AG08395 (cell line): ENCODE measurements around the gene ZNF697.

Experiments
- DNase-seq: peaks from one replicate; pipeline ENCODE4 v3.0.0; 2012; ENCODE audit warnings: mixed read lengths, low spot score

The ZNF697 gene

DNA sequence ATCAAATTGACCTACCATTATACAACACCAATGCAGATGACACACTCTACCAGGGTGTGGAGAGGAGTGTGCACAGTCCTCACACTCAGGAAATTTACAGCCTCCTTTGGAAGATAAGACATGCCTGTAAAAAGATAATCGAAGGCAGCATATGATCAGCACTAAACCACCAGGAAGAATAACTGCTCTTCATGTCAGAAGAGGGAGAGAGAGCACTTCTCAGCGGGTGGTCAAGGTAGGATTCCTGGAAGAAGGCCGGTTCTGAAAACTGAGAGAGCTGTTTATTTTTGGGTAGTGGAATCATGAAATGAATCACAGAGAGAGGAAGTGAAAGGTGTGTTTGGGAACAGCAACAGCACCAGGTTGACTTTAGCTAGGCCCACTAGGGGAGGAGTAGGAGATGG, 14.0 kb upstream of the ZNF697 start:
- DNase-seq: no peak

DNA sequence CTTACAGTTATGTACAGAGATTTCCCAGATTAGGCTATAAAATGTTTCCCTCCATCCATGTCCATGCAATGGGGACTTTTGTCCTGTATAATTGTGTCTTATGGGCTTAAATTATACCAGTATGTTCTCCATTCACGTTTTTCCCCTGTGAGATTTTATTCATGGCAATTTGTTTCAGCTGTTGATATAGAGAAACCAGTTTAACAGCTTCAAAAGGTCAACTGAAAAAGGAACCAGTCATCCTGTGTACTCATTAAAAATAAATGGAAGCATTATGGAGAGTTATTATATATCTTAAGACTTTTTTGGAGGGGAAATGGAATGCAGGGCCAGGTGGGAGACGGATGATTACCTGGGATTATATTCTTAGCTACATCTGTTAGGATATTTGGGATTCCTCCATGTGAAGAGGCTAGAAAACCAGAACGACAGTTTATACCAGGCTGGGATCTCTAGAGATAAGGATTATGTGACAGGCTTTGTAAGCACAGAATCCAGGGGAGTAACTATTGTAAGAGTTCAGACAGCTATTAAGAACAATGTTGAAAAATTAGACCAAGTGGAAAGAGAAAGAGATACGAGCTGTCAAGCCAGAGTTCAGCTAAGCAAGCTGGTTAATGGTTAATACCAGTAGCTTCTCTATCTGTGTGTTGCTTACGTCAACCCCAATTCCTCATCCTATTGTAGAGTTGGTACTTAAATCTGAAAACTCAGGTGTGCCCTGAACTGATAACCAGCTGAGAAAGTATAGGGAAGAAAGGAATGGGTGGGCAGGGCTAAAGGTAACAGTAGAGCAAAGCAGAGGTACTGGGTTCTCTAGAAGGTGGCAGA, 12.4 kb upstream of the ZNF697 start:
- DNase-seq: no peak

DNA sequence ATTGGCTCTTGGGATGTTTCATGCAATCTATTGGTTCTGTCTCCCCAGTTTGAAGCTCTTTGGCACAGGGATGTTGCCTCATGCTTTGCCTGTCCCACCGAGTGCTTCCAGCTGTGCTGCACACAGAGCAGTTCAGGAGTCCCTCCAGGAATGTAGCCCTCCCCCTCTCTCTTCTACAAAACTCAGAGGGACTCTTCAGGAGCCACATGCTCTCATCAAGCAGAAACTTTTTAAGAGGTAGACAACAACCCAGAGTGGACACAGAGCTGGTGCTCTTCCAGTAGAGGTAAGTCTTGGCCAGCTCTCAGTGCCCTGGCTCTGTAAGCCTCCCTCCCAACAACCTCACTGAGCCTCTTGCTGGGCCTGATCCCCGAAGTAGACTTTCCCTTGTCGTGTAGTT, 11.6 kb upstream of the ZNF697 start:
- peak; percentile 31 for DNase-seq

DNA sequence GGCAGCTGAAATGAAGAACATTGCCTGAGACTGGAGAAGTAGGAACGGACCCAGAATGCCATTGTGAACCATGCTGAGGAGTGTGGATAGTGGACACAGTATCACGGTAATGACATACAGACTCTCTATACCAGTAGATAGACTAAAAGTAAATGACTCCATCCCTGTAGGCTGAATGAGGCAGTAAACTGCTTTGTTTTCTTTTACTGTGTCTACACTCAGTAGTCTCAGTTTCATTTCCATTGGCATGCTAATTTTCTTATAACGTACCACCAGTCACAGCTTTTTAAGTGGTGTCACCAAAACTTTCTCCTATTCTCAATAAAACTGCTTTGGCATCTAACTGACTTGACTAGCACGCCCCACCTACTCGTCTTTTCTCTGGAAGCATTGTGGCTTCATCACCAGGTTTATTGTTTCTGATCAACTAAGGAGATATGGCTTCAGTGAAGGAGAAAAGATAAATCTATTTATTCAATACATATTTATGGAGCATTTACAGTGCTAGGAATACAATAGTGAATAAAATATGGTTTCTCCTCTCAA, 8.4 kb upstream of the ZNF697 start:
- DNase-seq: no peak

DNA sequence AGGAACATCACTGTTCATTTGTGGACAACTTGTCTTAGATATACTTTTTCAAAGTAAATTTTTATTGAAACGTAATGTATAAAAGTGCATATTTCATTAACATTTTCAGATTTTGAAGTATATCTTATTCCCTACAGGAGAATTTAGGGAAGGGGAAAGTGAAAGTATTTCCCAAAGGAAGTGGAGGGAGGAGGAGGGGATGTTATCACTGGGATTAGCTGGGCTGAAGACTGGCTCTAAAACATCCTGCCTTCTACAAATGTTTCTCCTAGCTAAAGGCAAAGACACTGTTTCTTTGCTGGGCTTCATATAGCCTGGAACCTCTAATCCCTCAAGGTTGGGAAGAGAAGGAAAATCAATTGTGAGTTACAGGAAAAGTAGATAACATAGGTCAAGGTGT, 7.1 kb upstream of the ZNF697 start:
- DNase-seq: no peak

DNA sequence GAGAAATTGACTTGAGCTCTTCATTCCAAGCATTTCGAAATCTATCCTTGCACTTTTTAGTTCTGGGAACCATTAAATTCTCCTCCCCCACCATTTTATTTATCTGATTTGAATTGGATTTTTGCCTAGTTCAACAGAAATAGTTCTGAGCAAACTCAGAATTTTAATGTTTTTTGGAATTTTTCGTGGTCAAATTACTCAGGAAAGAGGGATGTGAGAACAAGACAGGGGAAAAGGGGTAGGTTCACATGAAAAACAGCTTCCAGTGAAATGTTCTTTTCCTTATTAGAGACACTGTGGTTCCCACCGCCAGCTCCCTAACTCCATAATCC, 5.7 kb upstream of the ZNF697 start:
- DNase-seq: peak; percentile 67

DNA sequence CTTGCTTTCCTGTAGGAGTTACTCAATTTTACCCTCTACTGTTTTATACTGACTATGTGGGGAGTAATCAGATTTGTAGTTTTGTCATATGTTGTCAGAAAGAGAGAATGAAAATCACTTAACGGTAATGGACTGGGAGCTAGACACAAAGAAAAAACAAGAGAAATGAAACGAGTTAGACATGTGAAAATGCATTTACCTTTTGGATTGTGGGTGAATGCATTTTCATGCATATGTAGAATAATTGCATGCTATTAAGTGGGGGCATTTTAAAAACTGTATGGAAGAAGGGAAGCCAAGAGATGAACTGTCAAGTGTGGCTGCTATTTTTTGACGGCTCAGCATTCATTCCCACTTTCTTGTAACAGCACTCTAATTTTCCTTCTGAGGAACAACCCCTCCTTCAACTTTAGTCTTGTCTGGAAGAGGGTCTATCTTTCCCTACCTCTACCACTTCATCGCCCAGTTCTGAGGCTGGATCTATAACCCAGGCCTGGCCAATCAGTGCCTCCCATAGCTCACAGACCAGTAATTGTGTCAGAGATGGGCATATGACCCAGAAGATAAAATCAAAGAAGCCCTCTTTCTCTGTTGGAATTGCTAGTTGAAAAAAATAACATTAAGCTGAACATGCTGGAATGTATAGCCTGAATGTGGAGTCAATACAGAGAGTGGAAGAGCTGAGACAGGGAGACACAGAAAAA, 5.2 kb upstream of the ZNF697 start:
- DNase-seq: no peak

DNA sequence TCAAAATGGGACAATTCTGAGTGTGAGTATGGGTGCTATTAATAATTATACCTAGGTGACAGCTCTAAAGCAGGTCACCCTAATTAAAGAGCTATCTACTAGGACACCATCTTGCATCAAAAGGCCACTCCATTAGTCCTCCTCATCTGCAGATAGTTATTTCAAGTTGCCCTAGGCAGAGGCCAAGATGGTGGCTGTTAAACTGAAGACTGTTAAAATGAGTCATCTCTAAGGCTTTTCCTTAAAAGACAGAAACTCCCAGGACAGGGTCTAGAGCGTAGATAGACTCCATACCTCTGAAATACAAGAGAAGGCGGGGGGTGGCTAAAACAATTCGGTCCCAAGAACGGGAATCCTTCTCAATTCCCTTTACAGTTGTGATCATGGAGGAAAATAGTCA, 4.5 kb upstream of the ZNF697 start:
- no peak for DNase-seq

DNA sequence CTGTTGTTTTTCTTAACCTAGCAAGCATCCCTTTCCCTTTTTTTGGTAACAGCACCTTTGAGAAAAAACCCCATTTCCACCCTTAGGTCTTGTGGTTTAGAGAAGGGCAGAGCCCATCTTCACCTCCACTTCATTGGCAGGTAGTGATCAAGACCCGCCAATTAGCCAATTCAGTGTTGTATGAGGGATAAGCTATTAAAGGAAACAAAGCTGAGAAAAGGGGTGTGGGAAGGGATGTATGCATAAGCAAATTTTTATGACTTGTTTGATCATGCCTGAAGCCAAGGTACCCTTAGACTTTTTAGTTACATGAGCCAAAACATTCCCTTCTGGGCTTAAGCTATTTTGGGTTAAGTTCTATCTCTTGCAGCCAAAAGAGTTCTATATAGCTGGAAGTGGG, 3.6 kb upstream of the ZNF697 start:
- DNase-seq: no peak

DNA sequence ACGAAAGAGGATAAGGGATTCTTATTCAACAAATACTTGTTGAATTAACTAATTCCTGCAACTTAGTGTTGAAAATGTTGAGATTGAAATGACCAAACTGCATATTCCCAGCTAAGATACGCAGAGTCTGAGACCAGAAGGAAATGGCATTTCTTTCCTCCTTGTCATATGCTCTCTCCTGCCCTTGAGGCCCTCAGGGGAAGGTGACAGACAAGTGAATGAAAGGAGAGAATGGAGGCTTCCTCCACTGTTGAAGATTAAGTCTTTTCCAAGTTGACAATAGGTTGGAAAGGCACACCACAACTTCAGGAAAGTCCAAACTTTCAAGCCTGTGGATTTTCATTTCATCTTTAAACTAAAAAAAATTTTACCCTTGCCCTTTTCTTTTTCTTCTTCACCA, 3.1 kb upstream of the ZNF697 start:
- DNase-seq: no peak

DNA sequence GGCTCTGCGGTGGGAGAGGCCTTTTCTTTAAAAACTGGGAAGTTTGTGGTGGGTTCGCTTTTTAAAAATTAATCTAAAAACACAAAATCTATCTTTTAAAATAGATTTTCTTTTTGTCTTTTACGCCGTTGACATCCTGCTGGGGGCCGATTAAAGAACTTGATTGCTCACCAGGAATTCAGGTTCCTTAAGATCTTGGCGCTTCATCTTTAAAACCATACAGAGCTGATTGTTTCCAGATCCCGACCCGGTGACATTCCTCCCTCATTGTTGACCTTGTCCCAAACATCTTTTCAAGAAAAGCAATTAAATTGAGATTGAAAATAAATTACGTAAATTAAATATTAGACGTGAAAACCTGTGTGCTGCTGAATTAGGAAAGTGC, 546 bp upstream of the ZNF697 start:
- DNase-seq: no peak

DNA sequence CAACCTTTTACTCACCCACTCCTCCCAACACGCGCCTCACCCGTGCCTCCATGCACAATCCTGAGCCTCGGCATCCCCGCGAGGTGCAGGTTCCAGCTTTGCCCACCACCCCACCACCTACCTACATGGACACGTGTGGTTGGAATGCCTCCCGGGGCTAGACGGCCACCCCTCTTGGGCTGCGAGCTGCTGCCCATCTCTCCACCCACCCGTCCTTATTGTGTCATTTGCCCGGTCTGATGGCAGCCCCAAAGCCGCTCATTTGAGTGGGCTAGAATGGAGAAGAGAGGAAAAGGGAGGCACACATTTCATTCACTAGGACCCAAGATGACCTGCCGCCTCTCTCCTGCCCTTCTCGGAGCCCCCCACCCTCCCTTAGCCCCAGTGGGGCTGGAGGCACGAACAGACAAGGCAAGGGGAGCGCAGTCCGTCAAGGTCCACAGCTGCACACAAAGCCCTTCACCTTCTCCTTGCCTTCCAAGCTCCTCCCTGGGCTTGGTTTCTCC, 785 bp downstream of the ZNF697 start:
- DNase-seq: no peak

DNA sequence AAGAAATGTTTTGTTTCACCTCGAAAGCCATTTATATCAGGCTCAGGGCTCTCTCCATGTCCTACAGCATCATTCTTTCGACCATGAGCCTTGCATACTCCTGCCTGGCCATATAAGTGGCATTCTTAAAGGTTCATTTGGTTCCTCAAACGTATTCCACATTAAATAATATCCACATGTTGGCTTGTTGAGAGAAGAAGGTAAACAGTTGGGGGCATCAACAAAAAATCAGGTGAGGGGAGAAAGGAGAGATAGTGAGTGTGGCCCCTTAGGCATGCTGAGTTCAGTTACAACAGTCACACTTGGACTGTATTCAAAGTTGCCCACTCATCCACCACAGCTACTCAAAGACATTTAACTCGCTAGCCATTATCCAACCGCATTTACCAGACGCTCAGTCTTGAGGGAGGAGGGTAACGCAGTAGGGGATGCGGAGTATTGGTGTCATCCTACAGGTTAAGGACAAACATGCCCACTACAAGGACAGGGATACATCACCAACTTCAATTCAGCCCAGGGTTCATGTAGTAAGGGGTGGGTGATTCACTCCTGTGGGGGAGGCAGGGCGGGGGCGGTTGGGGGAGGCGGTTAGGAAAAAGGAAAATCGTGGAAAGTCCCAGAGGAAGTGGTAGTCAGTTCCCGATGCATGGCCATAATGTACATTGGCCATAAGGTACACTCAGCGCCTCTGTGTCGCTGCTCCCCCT, 1.4 kb downstream of the ZNF697 start:
- no peak for DNase-seq

DNA sequence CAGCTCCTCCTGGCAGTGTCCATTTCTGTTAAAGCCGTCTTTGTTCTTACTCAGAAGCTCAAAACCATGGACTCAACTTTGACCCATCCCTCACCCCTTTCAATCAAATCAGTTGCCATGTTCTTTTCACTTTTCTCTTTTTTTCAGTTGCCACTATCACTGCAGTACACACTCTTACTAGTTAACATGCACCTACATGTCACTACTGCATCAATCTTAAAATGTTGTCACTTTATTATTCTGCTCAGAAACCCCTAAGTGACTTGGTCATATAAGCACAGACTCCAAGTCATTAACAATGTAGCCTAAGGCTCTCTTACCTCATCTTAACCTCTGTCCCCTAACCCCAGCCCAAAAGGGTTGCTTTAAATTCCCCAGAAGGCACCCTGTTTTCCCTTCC, 9.0 kb downstream of the ZNF697 start:
- no peak for DNase-seq

DNA sequence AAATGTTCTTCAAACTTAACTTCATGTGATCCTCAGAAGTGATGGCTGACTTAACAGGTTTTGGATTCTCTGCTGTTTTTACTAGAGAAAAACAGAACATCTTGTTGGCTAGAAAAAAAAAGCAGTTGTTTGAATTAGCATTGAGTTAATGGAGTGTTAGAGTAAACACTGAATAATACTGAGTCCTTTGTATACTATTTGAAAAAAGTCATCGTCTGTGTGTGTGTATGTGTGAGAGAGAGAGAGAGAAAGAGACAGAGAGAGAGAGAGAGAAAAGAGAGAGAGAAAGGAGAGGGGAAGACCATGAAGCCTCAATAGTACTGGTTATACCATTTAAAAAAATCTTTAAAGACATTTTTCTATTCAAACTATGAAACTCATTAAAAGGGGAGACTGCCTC, 10.4 kb downstream of the ZNF697 start:
- DNase-seq: no peak

DNA sequence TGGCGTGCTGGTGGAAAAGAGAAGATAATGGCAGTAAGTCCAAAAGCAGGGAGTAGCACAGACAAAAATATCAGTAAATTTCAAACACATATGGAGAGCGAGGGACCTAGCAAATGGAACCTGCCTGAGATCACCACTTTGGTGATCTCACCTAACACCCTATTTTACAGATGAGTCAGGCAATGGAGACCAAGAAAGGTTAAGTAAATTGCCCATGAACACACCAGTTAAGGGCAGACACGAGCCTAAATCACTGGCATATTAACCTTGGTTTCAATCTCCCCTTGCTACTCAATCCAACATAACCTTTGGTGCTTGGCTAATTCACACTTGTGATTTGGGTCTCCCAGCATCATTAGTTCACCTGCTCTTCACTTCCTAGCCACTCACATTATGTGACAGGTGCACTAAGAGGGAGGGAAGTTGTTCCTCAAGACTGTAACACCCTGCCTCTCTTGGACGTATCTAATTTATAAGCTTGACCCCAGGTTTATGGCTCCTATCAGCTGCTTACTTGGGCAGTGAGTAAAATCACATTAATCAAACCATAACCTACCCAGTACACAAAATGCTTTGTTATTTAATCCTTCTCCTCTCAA, 11.5 kb downstream of the ZNF697 start:
- DNase-seq: no peak

DNA sequence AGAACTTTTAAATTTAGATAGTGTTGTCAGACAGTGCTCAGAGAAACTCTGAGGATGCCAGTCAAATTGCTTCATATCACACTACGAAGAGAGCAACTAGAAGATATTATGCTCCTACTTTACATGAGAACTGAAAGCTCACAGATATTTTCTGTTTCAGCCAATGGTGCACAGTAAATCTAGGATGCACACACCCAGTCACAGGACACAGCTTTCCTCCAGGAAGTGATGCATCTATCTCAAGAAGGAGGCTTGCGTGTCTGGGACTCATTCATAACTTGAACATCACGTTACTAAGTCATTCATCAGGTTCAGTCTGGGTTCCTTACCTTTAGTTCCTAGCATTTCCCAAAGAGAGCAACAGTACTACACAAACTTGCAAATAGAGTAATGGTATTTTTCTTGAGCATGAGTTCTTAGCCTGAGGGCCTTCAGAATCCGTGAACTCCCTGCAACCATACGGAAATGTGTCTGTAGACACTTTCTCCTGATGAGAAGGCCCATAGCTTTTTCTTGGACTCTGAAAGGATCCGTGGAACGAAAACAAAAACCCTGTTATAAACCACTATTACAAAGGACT, 12.2 kb downstream of the ZNF697 start:
- DNase-seq: no peak

DNA sequence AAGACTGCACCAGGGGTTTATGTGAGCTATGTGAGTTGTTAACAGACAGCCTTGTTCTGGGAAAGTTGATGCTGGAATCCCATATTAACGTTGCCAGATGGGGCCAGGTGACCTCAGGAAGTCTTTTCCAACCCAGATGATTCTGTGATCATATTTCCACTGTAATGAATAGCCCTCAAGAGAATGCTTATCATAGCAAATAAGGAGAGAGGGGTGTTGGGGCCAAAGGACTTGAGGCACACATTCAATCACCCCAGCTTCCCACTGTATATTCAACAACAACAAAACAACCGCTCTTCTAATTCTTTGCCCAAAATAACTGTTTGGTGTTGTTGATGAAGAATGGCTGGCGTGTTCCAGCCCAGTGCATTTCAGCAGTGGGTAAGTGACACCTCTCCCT, 14.1 kb downstream of the ZNF697 start:
- no peak for DNase-seq

DNA sequence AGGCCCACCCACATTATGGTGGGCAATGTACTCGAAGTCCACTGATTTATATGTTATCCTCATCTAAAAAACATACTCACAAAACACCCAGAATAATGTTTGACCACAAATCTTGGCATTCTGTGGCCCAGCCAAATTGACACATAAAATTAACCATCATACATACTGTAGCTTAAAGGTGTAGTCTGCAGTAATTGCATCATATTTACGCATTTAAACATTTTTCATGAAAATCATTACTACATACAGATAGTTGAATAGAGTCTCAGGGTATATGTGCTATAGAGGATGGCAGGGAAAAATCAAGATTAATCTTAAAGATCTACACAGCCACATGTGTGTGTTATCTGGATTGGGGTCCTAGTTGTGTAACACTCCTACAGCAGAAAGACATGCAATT, 14.5 kb downstream of the ZNF697 start:
- no peak for DNase-seq

DNA sequence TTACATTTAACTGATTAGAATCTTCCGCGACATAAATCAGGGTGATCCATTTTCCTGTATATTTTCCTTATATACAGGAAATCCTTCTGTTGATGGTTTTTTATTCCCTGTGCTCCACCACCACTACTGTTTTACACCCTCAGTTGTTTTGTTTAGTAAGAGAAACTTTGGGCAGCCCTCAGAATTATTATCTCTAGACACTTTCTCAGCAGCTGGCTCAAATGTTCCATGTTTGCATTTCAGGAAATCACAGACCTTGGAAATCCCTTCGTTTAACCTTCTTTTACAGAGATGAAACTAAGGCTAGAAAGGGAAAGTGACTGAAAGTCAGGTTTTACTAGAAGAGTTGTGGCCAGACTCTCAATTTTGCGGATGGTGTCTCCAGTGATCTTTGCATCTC, 15.2 kb downstream of the ZNF697 start:
- no peak for DNase-seq

DNA sequence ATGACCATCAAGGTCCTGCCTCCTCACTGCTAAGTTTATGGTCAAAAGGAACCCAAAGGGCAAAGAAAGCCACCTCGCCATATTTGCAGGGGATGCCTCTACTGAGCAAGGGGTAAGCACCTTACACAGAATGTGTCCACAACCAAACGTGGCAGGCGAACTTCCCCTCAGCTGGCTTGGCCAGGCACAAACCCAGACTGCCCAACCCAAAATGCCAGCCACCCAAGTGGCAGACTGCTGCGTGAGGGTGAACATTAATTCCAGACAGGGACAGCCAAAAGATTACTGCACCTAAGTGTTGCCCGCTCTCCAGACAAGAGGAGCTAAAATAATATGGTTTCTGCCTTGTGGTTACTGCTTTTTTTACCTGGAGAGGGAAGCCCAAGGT, 16.0 kb downstream of the ZNF697 start:
- no peak for DNase-seq
